Panc1 (cell line): Measurements from ENCODE around the gene FAM187B. TPM values are rescaled to one million over a fixed set of nuclear protein-coding genes. Genes with fewer than 3 reads are reported as not detected.

Source experiments
- ATAC-seq: fragments of 200-7000 bp; cut with Tn5 transposase; 2 replicates; pipeline ENCODE4 v1.9.1; 2020; ENCODE audit warnings: mild to moderate bottlenecking, moderate library complexity
- BruUV-seq: library from RNA; stranded (reverse); fragments of 400-500 nt; replicated peaks from 2 replicates; lab custom pipeline; 2021; lab: Mats Ljungman, UMichigan
- CTCF ChIA-PET: fragments of 300-600 bp; sonication (Branson Sonifier 250); formaldehyde crosslinking; loops from one replicate; lab custom pipeline; 2022; ENCODE audit warnings: antibody characterized with exemption; lab: Charles Lee
- POLR2A ChIA-PET: fragments of 300-600 bp; sonication (Branson Sonifier 250); formaldehyde crosslinking; loops from one replicate; lab custom pipeline; 2022; ENCODE audit warnings: antibody characterized with exemption; lab: Charles Lee
- DNase-seq: peaks from one replicate; pipeline ENCODE4 v3.0.0-alpha.2; 2010; ENCODE audit warnings: low read depth, low spot score
- H3K27ac ChIP-seq: 2 replicates; pipeline ENCODE4 v1.5.1; 2011; ENCODE audit warnings: mild to moderate bottlenecking, low read length, inconsistent platforms
- H3K27me3 ChIP-seq: fragments of 200-500 bp; sonication (Bioruptor generic); 2 replicates; pipeline ENCODE4 v1.6.0; 2014; ENCODE audit warnings: low read length, inconsistent platforms; ENCODE audit not compliant: control insufficient read depth, insufficient read depth
- H3K36me3 ChIP-seq: fragments of 200-500 bp; sonication (Bioruptor generic); 2 replicates; pipeline ENCODE4 v1.5.1; 2014; ENCODE audit warnings: inconsistent platforms, mild to moderate bottlenecking, low read length, moderate library complexity; ENCODE audit not compliant: control insufficient read depth, insufficient read depth
- H3K4me1 ChIP-seq: 2 replicates; pipeline ENCODE4 v1.5.1; 2011; ENCODE audit warnings: inconsistent platforms, mild to moderate bottlenecking, low read length, moderate library complexity; ENCODE audit not compliant: control insufficient read depth, insufficient read depth
- H3K4me3 ChIP-seq, 2 experiments: 2 replicates each; pipeline ENCODE4 v1.5.1; 2011 to 2012; ENCODE audit warnings: low read depth in 2 of 2, low read length in 2 of 2, mild to moderate bottlenecking in 2 of 2, inconsistent platforms in 1 of 2, moderate library complexity in 1 of 2
- H3K9me3 ChIP-seq: fragments of 200-500 bp; sonication (Bioruptor generic); 2 replicates; pipeline ENCODE4 v1.5.1; 2014; ENCODE audit warnings: low read depth, mild to moderate bottlenecking, inconsistent platforms, low read length, moderate library complexity; ENCODE audit not compliant: control insufficient read depth, insufficient read depth
- CTCF ChIP-seq: fragments of 450-650 bp; IDR thresholded peaks from 2 replicates; pipeline ENCODE4 v1.5.1; 2017; ENCODE audit warnings: mild to moderate bottlenecking
- POLR2AphosphoS5 ChIP-seq: IDR thresholded peaks from 2 replicates; pipeline ENCODE4 v1.6.1; 2012; ENCODE audit warnings: mild to moderate bottlenecking, low read depth, low read length, moderate library complexity
- REST ChIP-seq, 2 experiments: IDR thresholded peaks; 2 replicates each; pipeline ENCODE4 v1.6.1; 2011 to 2012; ENCODE audit warnings: low read depth in 2 of 2, control low read depth in 1 of 2, low read length in 1 of 2, mild to moderate bottlenecking in 1 of 2, moderate library complexity in 1 of 2; ENCODE audit not compliant: insufficient read depth in 1 of 2
- SIN3A ChIP-seq: IDR thresholded peaks from 2 replicates; pipeline ENCODE4 v1.6.1; 2012; ENCODE audit warnings: low read depth, mild to moderate bottlenecking, low read length, moderate library complexity, borderline replicate concordance; ENCODE audit not compliant: insufficient read depth
- TCF7L2 ChIP-seq: IDR thresholded peaks from 2 replicates; pipeline ENCODE4 v1.6.1; 2011; ENCODE audit warnings: mild to moderate bottlenecking, low read depth, low read length, inconsistent platforms
- in situ Hi-C: cut with HindIII; loops from 2 replicates; pipeline ENCODE4 v1.10.0; 2016; ENCODE audit warnings: low sequenced_read_pairs, low pct_unique_long_range_greater_than_20kb
- intact Hi-C: fragments of 100-400 bp; cut with micrococcal nuclease; formaldehyde crosslinking; loops from one replicate; pipeline ENCODE4 v1.10.0; 2022; ENCODE audit not compliant: unreplicated experiment
- total RNA-seq: library from RNA; stranded (reverse); gene quantifications from one replicate; pipeline ENCODE4 v1.2.1, GENCODE V29; 2021; ENCODE audit not compliant: unreplicated experiment

FAM187B gene
- total RNA-seq, 1 experiment from 2014 or later: not detected

- CTCF ChIA-PET: no interaction called here
- DNase-seq: no peak
- no TSS peak for BruUV-seq
- no peak for ATAC-seq
- Histone ChIP-seq H3K27ac (no peak overlapping the region), H3K27me3 (no peaks in the 10 kb centered on the region), H3K36me3 (no peaks in the 10 kb centered on the region), H3K4me3 (no peak overlapping the region), H3K9me3 (no peaks in the 10 kb centered on the region), H3K4me1 (no peaks in the 10 kb centered on the region)
- in situ Hi-C loops: no loop called here
- intact Hi-C loops: no loop called here
- POLR2A ChIA-PET: no interaction called here
- TF ChIP-seq SIN3A: no peak
- TF ChIP-seq CTCF: no peak
- TF ChIP-seq TCF7L2: no peak
- no peak for TF ChIP-seq POLR2AphosphoS5
- TF ChIP-seq REST (IDR thresholded peaks at IDR 0.05; ENCODE audit: insufficient read depth in 1 of 2, low read depth in 2 of 2, low read length in 1 of 2): no peak
Measured at GRCh38 chr19:35256566-35256965, 28.0 kb upstream of the FAM187B start.

- DNase-seq: no peak
- in situ Hi-C loops: no loop called here
- H3K27me3 ChIP-seq: no peaks in the 10 kb centered on the region
- POLR2A ChIA-PET: no interaction called here
- no peaks in the 10 kb centered on the region for H3K9me3 ChIP-seq
- no peak for TF ChIP-seq CTCF
- TF ChIP-seq SIN3A: no peak
- TF ChIP-seq TCF7L2: no peak
- TF ChIP-seq REST (IDR thresholded peaks at IDR 0.05; ENCODE audit: insufficient read depth in 1 of 2, low read depth in 2 of 2, low read length in 1 of 2): no peak
- TF ChIP-seq POLR2AphosphoS5: no peak
- intact Hi-C loops: no loop called here
- no peaks in the 10 kb centered on the region for H3K4me1 ChIP-seq
- CTCF ChIA-PET: no interaction called here
- no peak overlapping the region for H3K4me3 ChIP-seq
- no TSS peak for BruUV-seq
- H3K27ac ChIP-seq: no peak overlapping the region
- H3K36me3 ChIP-seq: no peaks in the 10 kb centered on the region; the same call in 1 of the 2 replicates
- ATAC-seq: no peak
Measured at GRCh38 chr19:35254341-35255297, 26.1 kb upstream of the FAM187B start.
